Stimulated activated CD8-positive, alpha-beta memory T cell treated with anti-CD3 and anti-CD28 coated beads, Interleukin-7, amount 100 ng/mL, for 1 hour (primary cell): ENCODE results near the gene ATP2B1.

Source experiments
- DNase-seq, 2 donors: peaks; one replicate each; pipeline ENCODE4 v3.0.0-alpha.2; 2020; ENCODE audit warnings: low read depth in 2 of 2

The ATP2B1 gene

GRCh38 chr12:89692439-89692838 lies 16.2 kb downstream of the ATP2B1 start:
- no peak for DNase-seq

- no peak for DNase-seq
These were observed 17.0 kb downstream of the ATP2B1 start for GRCh38 chr12:89691659-89692058.

GRCh38 chr12:89690925-89691324 lies 17.7 kb downstream of the ATP2B1 start:
- no peak for DNase-seq

GRCh38 chr12:89689306-89689705 lies 19.3 kb downstream of the ATP2B1 start:
- no peak for DNase-seq

- no peak for DNase-seq
These were observed 22.3 kb downstream of the ATP2B1 start for GRCh38 chr12:89686311-89686710.

- DNase-seq = no peak
These were observed 23.2 kb downstream of the ATP2B1 start for GRCh38 chr12:89685363-89685972.

GRCh38 chr12:89684136-89684535 lies 24.5 kb downstream of the ATP2B1 start:
- DNase-seq = no peak

GRCh38 chr12:89682284-89682683 lies 26.4 kb downstream of the ATP2B1 start:
- no peak for DNase-seq

- no peak for DNase-seq
These were observed 28.2 kb downstream of the ATP2B1 start for GRCh38 chr12:89680409-89680808.

- no peak for DNase-seq
These were observed 29.0 kb downstream of the ATP2B1 start for GRCh38 chr12:89679631-89680030.

- no peak for DNase-seq
These were observed 30.4 kb downstream of the ATP2B1 start for GRCh38 chr12:89678225-89678624.

GRCh38 chr12:89676930-89677329 lies 31.7 kb downstream of the ATP2B1 start:
- no peak for DNase-seq

- no peak for DNase-seq
These were observed 34.2 kb downstream of the ATP2B1 start for GRCh38 chr12:89674326-89674942.

GRCh38 chr12:89673603-89674002 lies 35.0 kb downstream of the ATP2B1 start:
- DNase-seq = no peak

GRCh38 chr12:89672589-89672979 lies 36.1 kb downstream of the ATP2B1 start:
- DNase-seq = no peak

- no peak for DNase-seq
These were observed 37.2 kb downstream of the ATP2B1 start for GRCh38 chr12:89671469-89671868.

- no peak for DNase-seq
These were observed 39.4 kb downstream of the ATP2B1 start for GRCh38 chr12:89669197-89669596.

- DNase-seq = no peak
These were observed 43.1 kb downstream of the ATP2B1 start for GRCh38 chr12:89665556-89665955.

GRCh38 chr12:89664441-89664840 lies 44.2 kb downstream of the ATP2B1 start:
- DNase-seq = no peak

GRCh38 chr12:89663577-89664357 lies 44.9 kb downstream of the ATP2B1 start:
- DNase-seq = no peak

GRCh38 chr12:89662623-89663022 lies 46.0 kb downstream of the ATP2B1 start:
- DNase-seq = no peak

- no peak for DNase-seq
These were observed 46.8 kb downstream of the ATP2B1 start for GRCh38 chr12:89661706-89662330.

GRCh38 chr12:89657739-89658138 lies 50.9 kb downstream of the ATP2B1 start:
- DNase-seq = no peak
